DOHH2 (cell line): ENCODE data around the gene NOSTRIN.
A peak's percentile ranks its signal among the peaks of the same experiment; 100 is the strongest.

Source experiments
- H3F3A ChIP-seq: fragments of 200-600 bp; sonication (generic), shearing (Covaris generic); 2 replicates; pipeline ENCODE4 v1.6.0; 2016; ENCODE audit warnings: antibody characterized with exemption, mild to moderate bottlenecking; ENCODE audit not compliant: control insufficient read depth, insufficient read depth
- H3K27ac ChIP-seq: fragments of 200-600 bp; sonication (generic); 2 replicates; pipeline ENCODE4 v1.5.1; 2014; ENCODE audit warnings: low read depth, mild to moderate bottlenecking, low read length, moderate library complexity
- H3K27me3 ChIP-seq: fragments of 200-600 bp; sonication (generic); 2 replicates; pipeline ENCODE4 v1.6.1; 2014; ENCODE audit warnings: mild to moderate bottlenecking, low read length, mixed read lengths; ENCODE audit not compliant: control insufficient read depth
- H3K36me3 ChIP-seq: fragments of 200-600 bp; sonication (generic); 2 replicates; pipeline ENCODE4 v1.6.1; 2014; ENCODE audit warnings: mild to moderate bottlenecking, low read length, moderate library complexity, mixed read lengths; ENCODE audit not compliant: control insufficient read depth
- H3K4me1 ChIP-seq: fragments of 200-600 bp; sonication (generic); 2 replicates; pipeline ENCODE4 v1.6.1; 2014; ENCODE audit warnings: mild to moderate bottlenecking, low read length, mixed read lengths; ENCODE audit not compliant: control insufficient read depth
- H3K4me2 ChIP-seq: fragments of 200-600 bp; sonication (generic); 2 replicates; pipeline ENCODE4 v1.6.0; 2014; ENCODE audit warnings: mild to moderate bottlenecking, low read length, moderate library complexity
- H3K4me3 ChIP-seq: fragments of 200-600 bp; sonication (generic); 2 replicates; pipeline ENCODE4 v1.5.1; 2014; ENCODE audit warnings: mild to moderate bottlenecking, low read length, mixed read lengths
- H3K79me2 ChIP-seq: fragments of 200-600 bp; sonication (generic); 2 replicates; pipeline ENCODE4 v1.6.1; 2014; ENCODE audit warnings: mild to moderate bottlenecking, low read length, mixed read lengths; ENCODE audit not compliant: control insufficient read depth
- H3K9me2 ChIP-seq: fragments of 200-600 bp; sonication (generic); replicated peaks from 2 replicates; pipeline ENCODE4 v1.6.1; 2014; ENCODE audit warnings: mild to moderate bottlenecking, low read length, mixed read lengths; ENCODE audit not compliant: control insufficient read depth
- H3K9me3 ChIP-seq: fragments of 200-600 bp; sonication (generic); 2 replicates; pipeline ENCODE4 v1.6.1; 2014; ENCODE audit warnings: antibody characterized with exemption, low read length, mixed read lengths; ENCODE audit not compliant: control insufficient read depth, insufficient read depth
- H4K20me1 ChIP-seq: fragments of 200-600 bp; sonication (generic); 2 replicates; pipeline ENCODE4 v1.6.0; 2014; ENCODE audit warnings: low read depth, mild to moderate bottlenecking, antibody characterized with exemption, low read length, moderate library complexity; ENCODE audit not compliant: control insufficient read depth, insufficient read depth
- CTCF ChIP-seq: fragments of 200-600 bp; sonication (generic); IDR thresholded peaks from one replicate; pipeline ENCODE4 v1.5.1; 2014; ENCODE audit warnings: antibody characterized with exemption, mild to moderate bottlenecking, low read depth, low read length; ENCODE audit not compliant: poor library complexity, severe bottlenecking
- EZH2phosphoT487 ChIP-seq: fragments of 200-600 bp; sonication (generic); IDR thresholded peaks from 2 replicates; pipeline ENCODE4 v1.6.1; 2017; ENCODE audit warnings: borderline replicate concordance, mild to moderate bottlenecking, antibody characterized with exemption, low read length, moderate library complexity, mixed read lengths

The NOSTRIN gene

DNA sequence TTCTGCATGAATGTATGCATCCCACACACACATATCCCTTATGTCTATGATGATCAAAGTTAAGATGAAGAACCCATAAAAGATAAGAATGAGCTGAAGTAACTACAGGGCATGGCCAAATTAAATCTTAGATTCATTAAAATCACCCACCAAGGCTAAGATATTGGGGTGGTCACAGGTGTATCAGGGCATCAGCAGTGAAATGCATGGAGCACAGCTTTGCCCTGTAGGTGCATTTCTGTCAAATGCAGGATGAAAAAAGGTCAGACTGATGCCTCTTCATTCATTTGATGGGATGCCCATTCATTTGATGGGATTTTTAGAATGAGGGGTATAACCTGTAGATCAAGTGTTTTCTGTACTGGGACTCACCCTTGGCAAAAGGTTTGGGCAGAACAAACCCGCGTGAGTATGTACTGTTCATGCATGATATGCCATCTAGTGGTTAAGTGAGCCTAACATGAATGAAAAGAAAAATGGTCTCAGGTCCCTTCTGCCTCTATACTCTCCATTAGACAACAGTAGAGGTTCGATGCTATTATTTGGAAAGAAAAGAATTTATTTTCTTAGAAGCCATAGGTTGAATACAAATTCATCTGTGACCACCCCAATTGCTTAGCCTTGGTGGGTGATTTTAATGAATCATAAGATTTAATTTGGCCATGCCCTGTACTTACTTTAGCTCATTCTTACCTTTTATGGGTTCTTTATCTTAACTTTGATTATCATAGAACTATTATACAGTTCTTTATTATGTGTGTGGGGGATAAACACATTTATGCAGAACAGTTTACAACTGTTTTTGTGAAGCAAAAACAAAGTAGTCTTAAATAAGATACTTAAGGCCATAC lies 43.2 kb upstream of the NOSTRIN start:
- no peaks in the 10 kb centered on the region for H3F3A ChIP-seq
- no peaks in the 10 kb centered on the region for H3K36me3 ChIP-seq
- no peaks in the 10 kb centered on the region for H4K20me1 ChIP-seq
- no peaks in the 10 kb centered on the region for H3K9me3 ChIP-seq
- H3K79me2 ChIP-seq: no peaks in the 10 kb centered on the region
- no peaks in the 10 kb centered on the region for H3K4me1 ChIP-seq
- no peak overlapping the region for H3K4me2 ChIP-seq
- no peaks in the 10 kb centered on the region for H3K27me3 ChIP-seq
- no peaks in the 10 kb centered on the region for H3K9me2 ChIP-seq
- TF ChIP-seq EZH2phosphoT487 (no peak), CTCF (peak; percentile 62)
- H3K4me3 ChIP-seq: no peak overlapping the region
- no peak overlapping the region for H3K27ac ChIP-seq

DNA sequence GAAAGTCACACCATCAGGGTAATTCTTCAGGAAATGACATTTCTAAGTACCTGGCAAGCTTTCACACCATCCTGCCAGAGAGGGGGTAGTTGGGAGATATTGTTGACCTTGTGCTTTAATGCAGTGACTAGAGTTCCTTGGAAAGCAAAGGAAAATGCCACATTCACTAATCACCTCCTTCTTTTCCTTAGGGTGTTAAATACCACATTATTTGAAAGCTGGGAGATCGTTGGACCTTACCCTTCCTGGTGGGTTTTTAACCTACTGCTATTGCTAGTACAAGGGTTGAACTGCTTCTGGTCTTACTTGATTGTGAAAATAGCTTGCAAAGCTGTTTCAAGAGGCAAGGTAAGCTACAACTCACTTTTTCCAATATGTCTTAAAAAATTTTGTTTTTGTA lies 37.0 kb upstream of the NOSTRIN start:
- H3K36me3 ChIP-seq: no peaks in the 10 kb centered on the region
- no peaks in the 10 kb centered on the region; the same call in 1 of the 2 replicates for H3K27me3 ChIP-seq
- H3K4me1 ChIP-seq: no peaks in the 10 kb centered on the region
- no peak overlapping the region for H3K4me2 ChIP-seq
- TF ChIP-seq CTCF (no peak), EZH2phosphoT487 (no peak)
- H3K27ac ChIP-seq: no peak overlapping the region
- no peaks in the 10 kb centered on the region for H3K9me2 ChIP-seq
- no peaks in the 10 kb centered on the region for H4K20me1 ChIP-seq
- H3K79me2 ChIP-seq: no peaks in the 10 kb centered on the region
- no peaks in the 10 kb centered on the region for H3F3A ChIP-seq
- no peak overlapping the region for H3K4me3 ChIP-seq
- H3K9me3 ChIP-seq: no peaks in the 10 kb centered on the region

GRCh38 chr2:168766600-168766999 lies 35.8 kb upstream of the NOSTRIN start:
- no peak for TF ChIP-seq CTCF
- TF ChIP-seq EZH2phosphoT487: no peak
- Histone ChIP-seq H3K27ac (no peak overlapping the region), H3K4me3 (no peak overlapping the region), H3K36me3 (no peaks in the 10 kb centered on the region), H3F3A (no peaks in the 10 kb centered on the region), H3K9me2 (no peaks in the 10 kb centered on the region), H3K4me2 (no peak overlapping the region), H4K20me1 (no peaks in the 10 kb centered on the region), H3K27me3 (no peaks in the 10 kb centered on the region; the same call in 1 of the 2 replicates), H3K79me2 (no peaks in the 10 kb centered on the region), H3K4me1 (no peaks in the 10 kb centered on the region), H3K9me3 (no peaks in the 10 kb centered on the region)
